HEK293 (cell line): Measurements from ENCODE around the gene PRR36.

Experiments used
- REST ChIP-seq: fragments of 450-650 bp; formaldehyde crosslinking; IDR thresholded peaks from 2 replicates; pipeline ENCODE4 v1.5.1; 2016; ENCODE audit warnings: missing biosample characterization, missing genetic modification characterization
- SETDB1 ChIP-seq: IDR thresholded peaks from one replicate; pipeline ENCODE4 v1.6.1; 2017; ENCODE audit warnings: mild to moderate bottlenecking, low read length, moderate library complexity, mixed read lengths; ENCODE audit not compliant: insufficient read length
- ZBTB44 ChIP-seq: fragments of 450-650 bp; IDR thresholded peaks from 2 replicates; pipeline ENCODE4 v1.5.1; 2018; ENCODE audit warnings: missing biosample characterization, mild to moderate bottlenecking, missing genetic modification characterization
- ZFHX2 ChIP-seq: fragments of 450-650 bp; formaldehyde crosslinking; conservative IDR thresholded peaks from 2 replicates; pipeline ENCODE4 v1.5.1; 2016; ENCODE audit warnings: missing biosample characterization, missing genetic modification characterization
- ZFP41 ChIP-seq: fragments of 450-650 bp; formaldehyde crosslinking; IDR thresholded peaks from 2 replicates; pipeline ENCODE4 v1.5.1; 2016; ENCODE audit warnings: missing biosample characterization, missing genetic modification characterization, borderline replicate concordance
- ZNF311 ChIP-seq: fragments of 450-650 bp; formaldehyde crosslinking; IDR thresholded peaks from 2 replicates; pipeline ENCODE4 v1.5.1; 2017; ENCODE audit warnings: missing biosample characterization, missing genetic modification characterization, borderline replicate concordance
- ZNF416 ChIP-seq: fragments of 450-650 bp; formaldehyde crosslinking; IDR thresholded peaks from 2 replicates; pipeline ENCODE4 v1.5.1; 2016; ENCODE audit warnings: missing biosample characterization, missing genetic modification characterization
- ZNF501 ChIP-seq: fragments of 450-650 bp; formaldehyde crosslinking; IDR thresholded peaks from 2 replicates; pipeline ENCODE4 v1.5.1; 2016; ENCODE audit warnings: missing biosample characterization, missing genetic modification characterization
- ZNF510 ChIP-seq: fragments of 450-650 bp; formaldehyde crosslinking; IDR thresholded peaks from 2 replicates; pipeline ENCODE4 v1.5.1; 2018; ENCODE audit warnings: mild to moderate bottlenecking, missing genetic modification characterization, missing biosample characterization; ENCODE audit not compliant: insufficient replicate concordance
- ZNF514 ChIP-seq: fragments of 450-650 bp; formaldehyde crosslinking; IDR thresholded peaks from 2 replicates; pipeline ENCODE4 v1.5.1; 2016; ENCODE audit warnings: missing biosample characterization, missing genetic modification characterization
- ZNF560 ChIP-seq: fragments of 450-650 bp; formaldehyde crosslinking; IDR thresholded peaks from 2 replicates; pipeline ENCODE4 v1.5.1; 2017; ENCODE audit warnings: missing biosample characterization, missing genetic modification characterization, borderline replicate concordance
- ZNF600 ChIP-seq: fragments of 450-650 bp; formaldehyde crosslinking; IDR thresholded peaks from 2 replicates; pipeline ENCODE4 v1.5.1; 2016; ENCODE audit warnings: missing biosample characterization, missing genetic modification characterization
- ZNF645 ChIP-seq: fragments of 450-650 bp; formaldehyde crosslinking; IDR thresholded peaks from 2 replicates; pipeline ENCODE4; 2016; ENCODE audit warnings: missing biosample characterization, missing genetic modification characterization
- ZNF747 ChIP-seq: fragments of 450-650 bp; formaldehyde crosslinking; IDR thresholded peaks from 2 replicates; pipeline ENCODE4 v1.5.1; 2016; ENCODE audit warnings: missing biosample characterization, missing genetic modification characterization
- ZNF792 ChIP-seq: fragments of 450-650 bp; formaldehyde crosslinking; IDR thresholded peaks from 2 replicates; pipeline ENCODE4 v1.5.1; 2016; ENCODE audit warnings: missing biosample characterization, missing genetic modification characterization
- ZXDB ChIP-seq: fragments of 450-650 bp; formaldehyde crosslinking; IDR thresholded peaks from 2 replicates; pipeline ENCODE4 v1.5.1; 2016; ENCODE audit warnings: missing biosample characterization, missing genetic modification characterization
- TF ChIP-seq, protein P1 (sequence below): fragments of 450-650 bp; formaldehyde crosslinking; IDR thresholded peaks from 2 replicates; pipeline ENCODE4 v1.5.1; 2016; ENCODE audit warnings: missing biosample characterization, missing genetic modification characterization
- TF ChIP-seq, protein P2 (sequence below): fragments of 450-650 bp; formaldehyde crosslinking; IDR thresholded peaks from 2 replicates; pipeline ENCODE4 v1.5.1; 2016; ENCODE audit warnings: missing biosample characterization, missing genetic modification characterization
- TF ChIP-seq, protein P3 (sequence below): fragments of 450-650 bp; formaldehyde crosslinking; IDR thresholded peaks from 2 replicates; pipeline ENCODE4 v1.5.1; 2017; ENCODE audit warnings: missing biosample characterization, mild to moderate bottlenecking, missing genetic modification characterization, moderate library complexity
- TF ChIP-seq, protein P4 (sequence below): fragments of 450-650 bp; formaldehyde crosslinking; IDR thresholded peaks from 2 replicates; pipeline ENCODE4 v1.5.1; 2016; ENCODE audit warnings: missing biosample characterization, missing genetic modification characterization
- TF ChIP-seq, protein P5 (sequence below): fragments of 450-650 bp; formaldehyde crosslinking; IDR thresholded peaks from 2 replicates; pipeline ENCODE4 v1.5.1; 2016; ENCODE audit warnings: missing biosample characterization, missing genetic modification characterization

Gene PRR36

DNA sequence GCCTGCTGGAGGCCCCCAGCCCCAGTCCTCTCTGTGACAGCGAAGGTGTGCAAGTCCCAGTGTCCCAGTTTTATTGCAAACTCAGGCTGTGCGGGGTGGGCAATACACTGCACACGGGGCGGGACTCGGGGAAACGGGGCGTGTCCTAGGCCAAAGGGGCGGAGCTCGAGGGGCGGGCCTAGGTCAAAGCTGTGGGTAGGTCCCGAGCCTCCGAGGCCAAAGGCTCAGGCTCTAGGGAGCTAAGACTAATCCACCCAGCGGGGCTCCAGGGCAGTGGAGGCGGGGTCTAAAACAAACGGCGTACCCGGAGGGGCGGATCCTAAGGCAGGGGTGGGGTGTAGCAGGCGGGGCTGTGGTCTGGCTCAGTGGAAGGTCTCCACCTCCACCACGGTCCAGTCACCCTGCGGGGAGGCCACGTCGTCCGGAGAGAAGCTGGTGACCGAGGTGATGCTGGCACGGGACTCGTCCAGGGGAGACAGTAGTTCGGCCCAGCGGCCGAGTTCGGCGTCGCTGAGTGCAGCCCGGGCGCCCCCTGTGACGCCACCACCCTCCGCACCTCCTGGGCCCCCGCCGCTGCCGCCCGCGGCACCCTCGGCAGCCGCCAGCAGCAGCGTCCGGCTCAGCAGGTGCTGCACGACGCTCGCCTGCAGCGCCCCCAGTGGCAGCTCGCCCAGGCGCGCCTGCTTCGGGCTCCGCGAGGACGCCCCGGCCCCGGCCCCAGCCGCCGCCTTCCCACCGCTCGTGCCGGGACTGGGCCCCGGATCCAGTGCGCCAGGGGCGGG, 5.3 kb downstream of the PRR36 start (continued):
- peak; percentile 73 for TF ChIP-seq ZNF600 (tag by site-specific recombination)
- TF ChIP-seq, protein P1, sequence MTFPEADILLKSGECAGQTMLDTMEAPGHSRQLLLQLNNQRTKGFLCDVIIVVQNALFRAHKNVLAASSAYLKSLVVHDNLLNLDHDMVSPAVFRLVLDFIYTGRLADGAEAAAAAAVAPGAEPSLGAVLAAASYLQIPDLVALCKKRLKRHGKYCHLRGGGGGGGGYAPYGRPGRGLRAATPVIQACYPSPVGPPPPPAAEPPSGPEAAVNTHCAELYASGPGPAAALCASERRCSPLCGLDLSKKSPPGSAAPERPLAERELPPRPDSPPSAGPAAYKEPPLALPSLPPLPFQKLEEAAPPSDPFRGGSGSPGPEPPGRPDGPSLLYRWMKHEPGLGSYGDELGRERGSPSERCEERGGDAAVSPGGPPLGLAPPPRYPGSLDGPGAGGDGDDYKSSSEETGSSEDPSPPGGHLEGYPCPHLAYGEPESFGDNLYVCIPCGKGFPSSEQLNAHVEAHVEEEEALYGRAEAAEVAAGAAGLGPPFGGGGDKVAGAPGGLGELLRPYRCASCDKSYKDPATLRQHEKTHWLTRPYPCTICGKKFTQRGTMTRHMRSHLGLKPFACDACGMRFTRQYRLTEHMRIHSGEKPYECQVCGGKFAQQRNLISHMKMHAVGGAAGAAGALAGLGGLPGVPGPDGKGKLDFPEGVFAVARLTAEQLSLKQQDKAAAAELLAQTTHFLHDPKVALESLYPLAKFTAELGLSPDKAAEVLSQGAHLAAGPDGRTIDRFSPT (tag by site-specific recombination), result peak; percentile 21; the same call in 1 of the 2 replicates
- TF ChIP-seq ZNF645, result no peak
- no peak for TF ChIP-seq REST (tag by site-specific recombination)
- no peak for TF ChIP-seq SETDB1
- TF ChIP-seq ZNF792, result 0 out of 2 replicates have a peak, but pooled peaks have one; percentile 54
- no peak for TF ChIP-seq ZNF510
- TF ChIP-seq ZBTB44 (tag by site-specific recombination), result peak; percentile 69
- TF ChIP-seq ZNF747 (tag by site-specific recombination), result no peak
- TF ChIP-seq, protein P2, sequence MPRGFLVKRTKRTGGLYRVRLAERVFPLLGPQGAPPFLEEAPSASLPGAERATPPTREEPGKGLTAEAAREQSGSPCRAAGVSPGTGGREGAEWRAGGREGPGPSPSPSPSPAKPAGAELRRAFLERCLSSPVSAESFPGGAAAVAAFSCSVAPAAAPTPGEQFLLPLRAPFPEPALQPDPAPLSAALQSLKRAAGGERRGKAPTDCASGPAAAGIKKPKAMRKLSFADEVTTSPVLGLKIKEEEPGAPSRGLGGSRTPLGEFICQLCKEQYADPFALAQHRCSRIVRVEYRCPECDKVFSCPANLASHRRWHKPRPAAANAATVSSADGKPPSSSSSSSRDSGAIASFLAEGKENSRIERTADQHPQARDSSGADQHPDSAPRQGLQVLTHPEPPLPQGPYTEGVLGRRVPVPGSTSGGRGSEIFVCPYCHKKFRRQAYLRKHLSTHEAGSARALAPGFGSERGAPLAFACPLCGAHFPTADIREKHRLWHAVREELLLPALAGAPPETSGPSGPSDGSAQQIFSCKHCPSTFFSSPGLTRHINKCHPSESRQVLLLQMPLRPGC (tag by site-specific recombination), result no peak
- peak; percentile 23 for TF ChIP-seq ZFHX2 (tag by site-specific recombination)
- TF ChIP-seq, protein P3, sequence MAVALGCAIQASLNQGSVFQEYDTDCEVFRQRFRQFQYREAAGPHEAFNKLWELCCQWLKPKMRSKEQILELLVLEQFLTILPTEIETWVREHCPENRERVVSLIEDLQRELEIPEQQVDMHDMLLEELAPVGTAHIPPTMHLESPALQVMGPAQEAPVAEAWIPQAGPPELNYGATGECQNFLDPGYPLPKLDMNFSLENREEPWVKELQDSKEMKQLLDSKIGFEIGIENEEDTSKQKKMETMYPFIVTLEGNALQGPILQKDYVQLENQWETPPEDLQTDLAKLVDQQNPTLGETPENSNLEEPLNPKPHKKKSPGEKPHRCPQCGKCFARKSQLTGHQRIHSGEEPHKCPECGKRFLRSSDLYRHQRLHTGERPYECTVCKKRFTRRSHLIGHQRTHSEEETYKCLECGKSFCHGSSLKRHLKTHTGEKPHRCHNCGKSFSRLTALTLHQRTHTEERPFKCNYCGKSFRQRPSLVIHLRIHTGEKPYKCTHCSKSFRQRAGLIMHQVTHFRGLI (tag by site-specific recombination), result no peak
- TF ChIP-seq, protein P4, sequence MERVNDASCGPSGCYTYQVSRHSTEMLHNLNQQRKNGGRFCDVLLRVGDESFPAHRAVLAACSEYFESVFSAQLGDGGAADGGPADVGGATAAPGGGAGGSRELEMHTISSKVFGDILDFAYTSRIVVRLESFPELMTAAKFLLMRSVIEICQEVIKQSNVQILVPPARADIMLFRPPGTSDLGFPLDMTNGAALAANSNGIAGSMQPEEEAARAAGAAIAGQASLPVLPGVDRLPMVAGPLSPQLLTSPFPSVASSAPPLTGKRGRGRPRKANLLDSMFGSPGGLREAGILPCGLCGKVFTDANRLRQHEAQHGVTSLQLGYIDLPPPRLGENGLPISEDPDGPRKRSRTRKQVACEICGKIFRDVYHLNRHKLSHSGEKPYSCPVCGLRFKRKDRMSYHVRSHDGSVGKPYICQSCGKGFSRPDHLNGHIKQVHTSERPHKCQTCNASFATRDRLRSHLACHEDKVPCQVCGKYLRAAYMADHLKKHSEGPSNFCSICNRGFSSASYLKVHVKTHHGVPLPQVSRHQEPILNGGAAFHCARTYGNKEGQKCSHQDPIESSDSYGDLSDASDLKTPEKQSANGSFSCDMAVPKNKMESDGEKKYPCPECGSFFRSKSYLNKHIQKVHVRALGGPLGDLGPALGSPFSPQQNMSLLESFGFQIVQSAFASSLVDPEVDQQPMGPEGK, result peak; percentile 81
- no peak for TF ChIP-seq ZFP41 (tag by site-specific recombination)
- TF ChIP-seq ZNF514, result no peak
- no peak for TF ChIP-seq ZNF416 (tag by site-specific recombination)
- TF ChIP-seq ZXDB, result peak; percentile 15; the same call in 1 of the 2 replicates
- no peak for TF ChIP-seq ZNF311 (tag by site-specific recombination)
- TF ChIP-seq, protein P5, sequence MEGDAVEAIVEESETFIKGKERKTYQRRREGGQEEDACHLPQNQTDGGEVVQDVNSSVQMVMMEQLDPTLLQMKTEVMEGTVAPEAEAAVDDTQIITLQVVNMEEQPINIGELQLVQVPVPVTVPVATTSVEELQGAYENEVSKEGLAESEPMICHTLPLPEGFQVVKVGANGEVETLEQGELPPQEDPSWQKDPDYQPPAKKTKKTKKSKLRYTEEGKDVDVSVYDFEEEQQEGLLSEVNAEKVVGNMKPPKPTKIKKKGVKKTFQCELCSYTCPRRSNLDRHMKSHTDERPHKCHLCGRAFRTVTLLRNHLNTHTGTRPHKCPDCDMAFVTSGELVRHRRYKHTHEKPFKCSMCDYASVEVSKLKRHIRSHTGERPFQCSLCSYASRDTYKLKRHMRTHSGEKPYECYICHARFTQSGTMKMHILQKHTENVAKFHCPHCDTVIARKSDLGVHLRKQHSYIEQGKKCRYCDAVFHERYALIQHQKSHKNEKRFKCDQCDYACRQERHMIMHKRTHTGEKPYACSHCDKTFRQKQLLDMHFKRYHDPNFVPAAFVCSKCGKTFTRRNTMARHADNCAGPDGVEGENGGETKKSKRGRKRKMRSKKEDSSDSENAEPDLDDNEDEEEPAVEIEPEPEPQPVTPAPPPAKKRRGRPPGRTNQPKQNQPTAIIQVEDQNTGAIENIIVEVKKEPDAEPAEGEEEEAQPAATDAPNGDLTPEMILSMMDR (tag by site-specific recombination), result peak; percentile 72; the same call in 1 of the 2 replicates
- no peak for TF ChIP-seq ZNF560 (tag by site-specific recombination)
- TF ChIP-seq ZNF501, result no peak
